Smooth muscle cell (in vitro differentiated cells): ENCODE measurements around the gene SUSD1. TPM values are rescaled to one million over a fixed set of nuclear protein-coding genes. Genes with fewer than 3 reads are reported as not detected.

ENCODE experiments used
- DNase-seq: peaks from one replicate; lab custom pipeline; 2025; ENCODE audit not compliant: unreplicated experiment; lab: John Stamatoyannopoulos, UW
- H2AFZ ChIP-seq: fragments of 200-600 bp; sonication (generic); 2 replicates; pipeline ENCODE4 v1.6.0; 2016; ENCODE audit warnings: antibody characterized with exemption, low read depth, mild to moderate bottlenecking
- H3F3A ChIP-seq: fragments of 200-600 bp; sonication (generic); 2 replicates; pipeline ENCODE4 v1.6.0; 2017; ENCODE audit warnings: antibody characterized with exemption, low read depth
- H3K27ac ChIP-seq: fragments of 200-600 bp; sonication (generic); 2 replicates; pipeline ENCODE4 v1.5.1; 2016; ENCODE audit warnings: low read depth, mild to moderate bottlenecking
- H3K27me3 ChIP-seq: fragments of 200-600 bp; sonication (generic); 2 replicates; pipeline ENCODE4 v1.6.1; 2016; ENCODE audit warnings: low read depth, mild to moderate bottlenecking
- H3K36me3 ChIP-seq: fragments of 200-600 bp; sonication (generic); 2 replicates; pipeline ENCODE4 v1.5.1; 2016; ENCODE audit warnings: low read depth
- H3K4me1 ChIP-seq: fragments of 200-600 bp; sonication (generic); 2 replicates; pipeline ENCODE4 v1.5.1; 2016; ENCODE audit warnings: low read depth
- H3K4me2 ChIP-seq: fragments of 200-600 bp; sonication (generic); 2 replicates; pipeline ENCODE4 v1.6.0; 2016; ENCODE audit warnings: mild to moderate bottlenecking
- H3K4me3 ChIP-seq: fragments of 200-600 bp; sonication (generic); 2 replicates; pipeline ENCODE4 v1.5.1; 2016; ENCODE audit warnings: mild to moderate bottlenecking
- H3K79me2 ChIP-seq: fragments of 200-600 bp; sonication (generic); 2 replicates; pipeline ENCODE4 v1.6.0; 2016; ENCODE audit warnings: low read depth, mild to moderate bottlenecking
- H3K9ac ChIP-seq: fragments of 200-600 bp; sonication (generic); 2 replicates; pipeline ENCODE4 v1.6.0; 2016; ENCODE audit warnings: low read depth
- H3K9me3 ChIP-seq: fragments of 200-600 bp; sonication (generic); replicated peaks from 2 replicates; pipeline ENCODE4 v1.5.1; 2016; ENCODE audit warnings: low read depth
- H4K20me1 ChIP-seq: fragments of 200-600 bp; sonication (generic); 2 replicates; pipeline ENCODE4 v1.6.0; 2016; ENCODE audit warnings: low read depth
- WGBS: methylation state at CpG from one replicate; pipeline ENCODE4 v1.1.7; 2016; ENCODE audit warnings: low lambda C conversion rate; 5-methylcytosine and 5-hydroxymethylcytosine counted together
- polyA plus RNA-seq: library from polyadenylated mRNA; unstranded; fragments of >200 nt; fragmentation: Nextera tagmentation; extraction: Ambion mirVana; gene quantifications from 2 replicates; pipeline ENCODE4 v1.2.1, GENCODE V29; 2016
- total RNA-seq: library from RNA; depleted of rRNA; stranded (reverse); fragments of >200 nt; gene quantifications from 2 replicates; pipeline ENCODE4 v1.2.3, GENCODE V29; 2014
- TF ChIP-seq, protein P1 (sequence below): fragments of 200-600 bp; sonication (generic); IDR thresholded peaks from 2 replicates; pipeline ENCODE4 v1.5.1; 2017; ENCODE audit warnings: borderline replicate concordance, mild to moderate bottlenecking, antibody characterized with exemption; ENCODE audit not compliant: insufficient read depth, poor library complexity, severe bottlenecking

The SUSD1 gene
- total and polyA plus RNA-seq, 2 experiments from 2014 or later, result 6.7 to 11.8 TPM

DNA sequence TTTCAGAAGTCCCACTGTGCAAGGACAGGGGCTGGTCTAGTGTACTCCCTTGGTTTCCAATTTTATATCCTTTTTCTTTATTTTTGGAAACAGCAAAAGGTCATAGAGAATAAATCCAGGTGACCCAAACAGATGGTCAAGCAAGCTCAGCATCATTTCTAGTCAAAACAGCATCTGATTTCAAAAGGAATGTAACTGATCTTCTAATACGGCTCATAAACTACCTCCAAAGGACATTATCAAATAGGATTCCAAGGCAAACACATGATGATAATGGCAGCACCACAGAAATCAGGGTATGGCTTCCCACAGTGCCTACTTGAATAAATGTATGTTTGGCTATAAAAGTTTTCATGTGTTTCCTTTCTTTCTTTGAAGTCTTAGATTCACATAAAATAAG is 57.1 kb downstream of the SUSD1 start:
- no peak for DNase-seq
- no peaks in the 10 kb centered on the region for H3K79me2 ChIP-seq
- 94% methylated on average over 1 of the region's 1 CpG for WGBS
- peaks cover 2% of the 10 kb centered on the region for H3F3A ChIP-seq
- H3K4me3 ChIP-seq, result no peak overlapping the region
- H3K36me3 ChIP-seq, result no peaks in the 10 kb centered on the region
- H3K9ac ChIP-seq, result no peak overlapping the region
- H4K20me1 ChIP-seq, result no peaks in the 10 kb centered on the region
- H3K4me2 ChIP-seq, result no peak overlapping the region
- H3K27ac ChIP-seq, result no peak overlapping the region
- no peaks in the 10 kb centered on the region for H3K27me3 ChIP-seq
- no peak overlapping the region for H2AFZ ChIP-seq
- TF ChIP-seq, protein P1, sequence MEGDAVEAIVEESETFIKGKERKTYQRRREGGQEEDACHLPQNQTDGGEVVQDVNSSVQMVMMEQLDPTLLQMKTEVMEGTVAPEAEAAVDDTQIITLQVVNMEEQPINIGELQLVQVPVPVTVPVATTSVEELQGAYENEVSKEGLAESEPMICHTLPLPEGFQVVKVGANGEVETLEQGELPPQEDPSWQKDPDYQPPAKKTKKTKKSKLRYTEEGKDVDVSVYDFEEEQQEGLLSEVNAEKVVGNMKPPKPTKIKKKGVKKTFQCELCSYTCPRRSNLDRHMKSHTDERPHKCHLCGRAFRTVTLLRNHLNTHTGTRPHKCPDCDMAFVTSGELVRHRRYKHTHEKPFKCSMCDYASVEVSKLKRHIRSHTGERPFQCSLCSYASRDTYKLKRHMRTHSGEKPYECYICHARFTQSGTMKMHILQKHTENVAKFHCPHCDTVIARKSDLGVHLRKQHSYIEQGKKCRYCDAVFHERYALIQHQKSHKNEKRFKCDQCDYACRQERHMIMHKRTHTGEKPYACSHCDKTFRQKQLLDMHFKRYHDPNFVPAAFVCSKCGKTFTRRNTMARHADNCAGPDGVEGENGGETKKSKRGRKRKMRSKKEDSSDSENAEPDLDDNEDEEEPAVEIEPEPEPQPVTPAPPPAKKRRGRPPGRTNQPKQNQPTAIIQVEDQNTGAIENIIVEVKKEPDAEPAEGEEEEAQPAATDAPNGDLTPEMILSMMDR, result no peak
- H3K9me3 ChIP-seq, result no peaks in the 10 kb centered on the region
- peaks cover 8% of the 10 kb centered on the region for H3K4me1 ChIP-seq

DNA sequence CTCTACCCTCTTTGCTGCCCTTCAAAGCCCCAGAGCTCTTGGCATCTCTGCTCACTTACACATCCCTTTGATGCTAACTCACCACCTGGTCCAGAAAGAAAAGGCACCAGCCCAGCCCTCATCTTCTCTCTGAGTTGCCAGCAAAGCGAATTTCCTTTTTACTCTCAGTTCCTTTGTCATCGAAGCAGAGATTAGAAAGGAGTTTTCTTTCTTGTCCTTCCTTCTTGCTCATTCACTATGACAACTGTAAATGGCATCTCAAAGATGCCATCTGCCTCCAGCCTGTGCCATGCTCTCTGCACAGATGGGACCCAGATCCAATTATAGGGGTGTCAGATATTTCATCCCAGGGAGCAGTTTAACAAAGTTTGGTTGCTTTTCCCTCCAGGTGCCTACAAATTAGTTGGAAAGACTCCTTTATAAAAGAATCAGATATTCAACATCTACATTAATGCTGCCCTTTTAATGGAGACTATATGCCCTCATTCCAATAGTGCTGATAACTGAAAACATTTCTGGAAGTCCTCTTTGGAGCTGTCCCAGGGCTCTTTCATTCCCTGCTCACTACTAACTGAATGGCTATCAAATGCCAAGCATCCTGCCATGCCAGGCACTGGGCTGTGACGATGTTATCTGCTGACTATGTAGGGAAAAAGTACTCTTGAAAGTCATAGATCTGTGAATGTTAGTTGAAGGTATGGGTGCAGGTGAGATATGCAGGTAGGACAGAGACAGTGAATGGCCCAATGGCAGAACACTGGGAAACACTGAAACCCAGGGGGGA is 58.9 kb downstream of the SUSD1 start:
- H2AFZ ChIP-seq, result no peak overlapping the region
- H4K20me1 ChIP-seq, result no peaks in the 10 kb centered on the region
- no peak overlapping the region for H3K4me2 ChIP-seq
- TF ChIP-seq, protein P1, result no peak
- DNase-seq, result no peak
- no peaks in the 10 kb centered on the region for H3K9me3 ChIP-seq
- no peaks in the 10 kb centered on the region for H3K36me3 ChIP-seq
- no peak overlapping the region for H3K4me3 ChIP-seq
- no peaks in the 10 kb centered on the region for H3K79me2 ChIP-seq
- 93% methylated on average over 3 of the region's 3 CpGs for WGBS
- H3K27me3 ChIP-seq, result no peaks in the 10 kb centered on the region
- H3K27ac ChIP-seq, result no peak overlapping the region
- peaks cover 7% of the 10 kb centered on the region for H3F3A ChIP-seq
- H3K4me1 ChIP-seq, result peaks cover 8% of the 10 kb centered on the region
- H3K9ac ChIP-seq, result no peak overlapping the region

DNA sequence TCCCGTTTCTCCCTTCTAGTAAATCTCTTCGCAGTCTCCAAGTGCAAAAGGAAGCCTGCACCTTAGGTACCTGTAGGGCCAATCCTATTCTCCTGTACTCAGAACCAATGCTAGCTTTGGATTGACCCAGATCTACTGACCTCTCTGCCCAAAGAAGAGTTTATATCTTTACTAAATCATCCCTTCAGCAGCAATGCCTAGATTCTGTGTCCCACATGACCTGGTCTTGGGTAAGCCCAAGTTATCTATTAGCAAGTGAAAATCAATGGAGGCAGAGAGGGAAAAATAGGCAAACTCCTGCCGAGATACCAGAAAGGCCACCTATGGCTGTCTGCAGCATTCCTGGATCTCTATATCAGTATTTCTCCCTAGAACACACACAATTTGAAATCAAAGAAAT is 60.0 kb downstream of the SUSD1 start:
- Histone ChIP-seq H3K4me3 (no peak overlapping the region), H3F3A (peaks cover 7% of the 10 kb centered on the region), H3K27ac (no peak overlapping the region), H3K79me2 (no peaks in the 10 kb centered on the region), H3K27me3 (no peaks in the 10 kb centered on the region), H3K9me3 (no peaks in the 10 kb centered on the region), H3K4me1 (peaks cover 8% of the 10 kb centered on the region), H2AFZ (no peak overlapping the region), H4K20me1 (no peaks in the 10 kb centered on the region), H3K36me3 (no peaks in the 10 kb centered on the region), H3K4me2 (no peak overlapping the region), H3K9ac (no peak overlapping the region)
- TF ChIP-seq, protein P1, result no peak
- 100% methylated on average over 3 of the region's 3 CpGs for WGBS
- DNase-seq, result no peak
